ENCODE results near the gene ZNF3.

The ZNF3 gene

DNA sequence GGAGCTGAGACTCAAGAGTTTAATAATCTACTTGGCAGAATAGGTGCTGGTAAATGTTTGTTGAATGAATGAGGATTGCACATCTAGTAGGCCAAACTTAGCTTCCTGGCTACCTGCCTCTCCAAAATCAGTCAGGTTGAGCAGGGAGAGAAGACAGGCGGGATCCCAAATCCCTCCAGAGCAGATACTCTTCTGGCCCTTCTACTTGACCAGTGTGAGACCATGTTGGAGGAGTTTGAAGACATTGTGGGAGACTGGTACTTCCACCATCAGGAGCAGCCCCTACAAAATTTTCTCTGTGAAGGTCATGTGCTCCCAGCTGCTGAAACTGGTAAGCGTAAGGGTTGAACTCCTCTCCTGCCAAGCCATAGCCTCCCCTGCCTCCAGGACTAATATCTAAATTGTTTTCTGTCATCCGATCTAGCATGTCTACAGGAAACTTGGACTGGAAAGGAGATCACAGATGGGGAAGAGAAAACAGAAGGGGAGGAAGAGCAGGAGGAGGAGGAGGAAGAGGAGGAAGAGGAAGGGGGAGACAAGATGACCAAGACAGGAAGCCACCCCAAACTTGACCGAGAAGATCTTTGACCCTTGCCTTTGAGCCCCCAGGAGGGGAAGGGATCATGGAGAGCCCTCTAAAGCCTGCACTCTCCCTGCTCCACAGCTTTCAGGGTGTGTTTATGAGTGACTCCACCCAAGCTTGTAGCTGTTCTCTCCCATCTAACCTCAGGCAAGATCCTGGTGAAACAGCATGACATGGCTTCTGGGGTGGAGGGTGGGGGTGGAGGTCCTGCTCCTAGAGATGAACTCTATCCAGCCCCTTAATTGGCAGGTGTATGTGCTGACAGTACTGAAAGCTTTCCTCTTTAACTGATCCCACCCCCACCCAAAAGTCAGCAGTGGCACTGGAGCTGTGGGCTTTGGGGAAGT lies 43.0 kb upstream of the ZNF3 start:
- no peak overlapping the region for H2BK5ac ChIP-seq (ENCODE audit: low read depth, low read length, poor library complexity)

DNA sequence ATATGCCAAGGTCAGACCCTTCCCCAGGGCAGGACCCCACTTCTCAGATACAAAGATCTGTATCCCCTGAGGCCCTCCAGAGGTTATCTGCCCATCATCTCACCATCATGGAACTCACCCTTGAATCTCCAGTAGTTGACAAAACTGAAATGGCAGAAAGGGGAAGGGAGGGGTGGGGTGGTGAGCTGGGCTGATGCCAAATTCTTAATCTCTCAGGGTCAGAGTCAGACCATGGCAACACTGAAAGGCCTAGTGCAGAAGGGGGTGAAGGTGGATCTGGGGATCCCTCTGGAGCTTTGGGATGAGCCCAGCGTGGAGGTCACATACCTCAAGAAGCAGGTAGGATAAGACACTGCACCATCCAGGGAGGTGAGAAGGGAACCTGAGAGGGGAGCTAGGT lies 41.0 kb upstream of the ZNF3 start:
- Histone ChIP-seq H3K79me2 (ENCODE audit: control insufficient read depth, insufficient read depth, low read length, poor library complexity) (peaks cover 16% of the 10 kb centered on the region), H3K4me2 (ENCODE audit: low read length) (no peak overlapping the region), H3K4me1 (ENCODE audit: control insufficient read depth in 1 of 2, insufficient read depth in 2 of 2, low read length in 2 of 2) (peaks cover 4 to 17% of the 10 kb centered on the region in 2 experiments), H4K91ac (ENCODE audit: low read depth, low read length) (no peak overlapping the region), H2BK5ac (ENCODE audit: low read depth, low read length, poor library complexity) (no peak overlapping the region), H3K79me1 (ENCODE audit: low read length) (peaks cover 11% of the 10 kb centered on the region), H4K8ac (ENCODE audit: low read depth, low read length) (no peak overlapping the region), H3K4ac (ENCODE audit: low read depth, low read length) (no peak overlapping the region), H3K27ac (ENCODE audit: low read depth, low read length) (peak overlapping the region; percentile 24), H3K36me3 (ENCODE audit: control insufficient read depth in 1 of 2, insufficient read depth in 2 of 2, low read length in 2 of 2) (no peaks in the 10 kb centered on the region), H2BK120ac (ENCODE audit: insufficient read depth, low read length, poor library complexity) (no peak overlapping the region), H3K27me3 (ENCODE audit: insufficient read depth, low read length) (no peaks in the 10 kb centered on the region), H2AK5ac (ENCODE audit: low read length) (no peak overlapping the region), H3K9me3 (ENCODE audit: insufficient read depth, low read depth, low read length) (no peaks in the 10 kb centered on the region), H3K18ac (ENCODE audit: low read length) (peak overlapping the region; percentile 20), H3K9ac (ENCODE audit: low read length) (no peak overlapping the region), H2BK12ac (ENCODE audit: low read length) (no peak overlapping the region), H2AFZ (ENCODE audit: insufficient read depth, low read length, poor library complexity) (no peak overlapping the region), H3K4me3 (ENCODE audit: low read depth, low read length) (no peak overlapping the region), H4K12ac (ENCODE audit: low read depth, low read length) (no peak overlapping the region), H3K14ac (ENCODE audit: low read length) (no peak overlapping the region), H3K23ac (ENCODE audit: low read length) (no peak overlapping the region)
- no CpG with 5 or more reads among the region's 1 CpG for WGBS (ENCODE audit: extremely low coverage, insufficient coverage, insufficient read length)
- no peak for DNase-seq

More for the DNA sequence above, 43.0 kb upstream of the ZNF3 start:
- Histone ChIP-seq H2BK12ac (ENCODE audit: low read length) (no peak overlapping the region), H3K14ac (ENCODE audit: low read length) (no peak overlapping the region), H4K91ac (ENCODE audit: low read depth, low read length) (no peak overlapping the region), H3K23ac (ENCODE audit: low read length) (no peak overlapping the region), H3K27me3 (ENCODE audit: insufficient read depth, low read length) (no peaks in the 10 kb centered on the region), H3K4ac (ENCODE audit: low read depth, low read length) (no peak overlapping the region), H2BK120ac (ENCODE audit: insufficient read depth, low read length, poor library complexity) (no peak overlapping the region), H3K4me2 (ENCODE audit: low read length) (no peak overlapping the region), H3K4me1 (ENCODE audit: control insufficient read depth in 1 of 2, insufficient read depth in 2 of 2, low read length in 2 of 2) (peaks cover 7 to 21% of the 10 kb centered on the region in 2 experiments), H3K9ac (ENCODE audit: low read length) (no peak overlapping the region), H3K27ac (ENCODE audit: low read depth, low read length) (no peak overlapping the region), H3K36me3 (ENCODE audit: control insufficient read depth in 1 of 2, insufficient read depth in 2 of 2, low read length in 2 of 2) (no peaks in the 10 kb centered on the region), H2AFZ (ENCODE audit: insufficient read depth, low read length, poor library complexity) (no peak overlapping the region), H4K12ac (ENCODE audit: low read depth, low read length) (no peak overlapping the region), H3K79me2 (ENCODE audit: control insufficient read depth, insufficient read depth, low read length, poor library complexity) (peaks cover 13% of the 10 kb centered on the region), H2AK5ac (ENCODE audit: low read length) (no peak overlapping the region), H3K4me3 (ENCODE audit: low read depth, low read length) (no peak overlapping the region), H4K8ac (ENCODE audit: low read depth, low read length) (no peak overlapping the region), H3K18ac (ENCODE audit: low read length) (no peak overlapping the region), H3K79me1 (ENCODE audit: low read length) (peaks cover 15% of the 10 kb centered on the region), H3K9me3 (ENCODE audit: insufficient read depth, low read depth, low read length) (no peaks in the 10 kb centered on the region)
- no peak for DNase-seq
- WGBS (ENCODE audit: extremely low coverage, insufficient coverage, insufficient read length) = no CpG with 5 or more reads among the region's 4 CpGs

DNA sequence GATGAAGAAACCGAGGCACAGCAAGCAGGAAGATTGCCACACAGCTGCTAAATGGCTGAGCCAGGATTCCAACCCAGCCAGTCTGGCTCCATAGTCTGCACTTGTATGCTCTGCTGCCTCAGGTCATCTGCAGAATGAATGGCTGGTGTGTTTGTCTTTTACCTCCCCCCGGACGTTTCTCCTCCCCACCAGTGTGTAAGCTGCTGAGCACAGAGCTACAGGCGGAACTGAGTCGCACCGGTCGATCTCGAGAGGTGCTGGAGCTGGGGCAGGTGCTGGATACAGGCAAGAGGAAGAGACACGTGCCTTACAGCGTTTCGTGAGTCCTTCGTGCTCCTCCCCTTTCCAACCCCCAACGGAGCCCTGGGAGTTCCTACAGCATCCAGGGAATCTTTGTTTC lies 40.5 kb upstream of the ZNF3 start:
- no peak overlapping the region for H4K8ac ChIP-seq (ENCODE audit: low read depth, low read length)
- no peak overlapping the region for H2BK5ac ChIP-seq (ENCODE audit: low read depth, low read length, poor library complexity)
- H3K9ac ChIP-seq (ENCODE audit: low read length) = no peak overlapping the region
- H3K27me3 ChIP-seq (ENCODE audit: insufficient read depth, low read length) = no peaks in the 10 kb centered on the region
- no peak overlapping the region for H2AK5ac ChIP-seq (ENCODE audit: low read length)
- H3K27ac ChIP-seq (ENCODE audit: low read depth, low read length) = peak overlapping the region; percentile 24
- H3K4me3 ChIP-seq (ENCODE audit: low read depth, low read length) = no peak overlapping the region
- peak; percentile 79 to 89 for DNase-seq
- peaks cover 12% of the 10 kb centered on the region for H3K79me2 ChIP-seq (ENCODE audit: control insufficient read depth, insufficient read depth, low read length, poor library complexity)
- no peak overlapping the region for H2BK120ac ChIP-seq (ENCODE audit: insufficient read depth, low read length, poor library complexity)
- peaks cover 4 to 18% of the 10 kb centered on the region in 2 experiments for H3K4me1 ChIP-seq (ENCODE audit: control insufficient read depth in 1 of 2, insufficient read depth in 2 of 2, low read length in 2 of 2)
- no peak overlapping the region for H3K18ac ChIP-seq (ENCODE audit: low read length)
- no peak overlapping the region for H2BK12ac ChIP-seq (ENCODE audit: low read length)
- no peak overlapping the region for H4K91ac ChIP-seq (ENCODE audit: low read depth, low read length)
- no peak overlapping the region for H3K4ac ChIP-seq (ENCODE audit: low read depth, low read length)
- H4K12ac ChIP-seq (ENCODE audit: low read depth, low read length) = no peak overlapping the region
- H3K14ac ChIP-seq (ENCODE audit: low read length) = no peak overlapping the region
- no peaks in the 10 kb centered on the region for H3K9me3 ChIP-seq (ENCODE audit: insufficient read depth, low read depth, low read length)
- no peak overlapping the region for H3K23ac ChIP-seq (ENCODE audit: low read length)
- no peak overlapping the region for H2AFZ ChIP-seq (ENCODE audit: insufficient read depth, low read length, poor library complexity)
- no peak overlapping the region for H3K4me2 ChIP-seq (ENCODE audit: low read length)
- peaks cover 6% of the 10 kb centered on the region for H3K79me1 ChIP-seq (ENCODE audit: low read length)
- whole genome bisulfite sequencing (ENCODE audit: extremely low coverage, insufficient coverage, insufficient read length) = no CpG with 5 or more reads among the region's 13 CpGs
- H3K36me3 ChIP-seq (ENCODE audit: control insufficient read depth in 1 of 2, insufficient read depth in 2 of 2, low read length in 2 of 2) = no peaks in the 10 kb centered on the region

DNA sequence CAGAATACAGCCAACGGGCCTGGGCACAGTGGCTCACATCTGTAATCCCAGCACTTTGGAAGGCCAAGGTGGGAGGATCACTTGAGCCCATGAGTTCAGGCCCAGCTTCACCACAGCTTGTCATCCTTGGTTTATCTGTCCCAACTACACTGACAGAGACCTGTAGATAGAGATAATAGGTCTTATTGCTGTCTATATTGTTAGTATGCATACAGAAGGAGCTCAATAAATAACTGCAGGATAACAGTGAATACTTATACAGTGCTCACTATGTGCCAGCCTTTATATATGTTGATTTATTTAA lies 39.2 kb upstream of the ZNF3 start:
- H4K8ac ChIP-seq (ENCODE audit: low read depth, low read length) = no peak overlapping the region
- no peak overlapping the region for H2BK12ac ChIP-seq (ENCODE audit: low read length)
- no peak overlapping the region for H2BK120ac ChIP-seq (ENCODE audit: insufficient read depth, low read length, poor library complexity)
- H2BK5ac ChIP-seq (ENCODE audit: low read depth, low read length, poor library complexity) = no peak overlapping the region
- peaks cover 5% of the 10 kb centered on the region for H3K79me2 ChIP-seq (ENCODE audit: control insufficient read depth, insufficient read depth, low read length, poor library complexity)
- H3K4me3 ChIP-seq (ENCODE audit: low read depth, low read length) = no peak overlapping the region
- no peaks in the 10 kb centered on the region for H3K36me3 ChIP-seq (ENCODE audit: control insufficient read depth in 1 of 2, insufficient read depth in 2 of 2, low read length in 2 of 2)
- H3K14ac ChIP-seq (ENCODE audit: low read length) = no peak overlapping the region
- no peaks in the 10 kb centered on the region for H3K9me3 ChIP-seq (ENCODE audit: insufficient read depth, low read depth, low read length)
- H3K4me2 ChIP-seq (ENCODE audit: low read length) = no peak overlapping the region
- no peaks in the 10 kb centered on the region for H3K27me3 ChIP-seq (ENCODE audit: insufficient read depth, low read length)
- DNase-seq = no peak
- no peak overlapping the region for H3K9ac ChIP-seq (ENCODE audit: low read length)
- H3K23ac ChIP-seq (ENCODE audit: low read length) = no peak overlapping the region
- H3K4me1 ChIP-seq (ENCODE audit: control insufficient read depth in 1 of 2, insufficient read depth in 2 of 2, low read length in 2 of 2) = peaks cover 6 to 17% of the 10 kb centered on the region in 2 experiments
- H2AFZ ChIP-seq (ENCODE audit: insufficient read depth, low read length, poor library complexity) = no peak overlapping the region
- no CpG with 5 or more reads among the region's 1 CpG for WGBS (ENCODE audit: extremely low coverage, insufficient coverage, insufficient read length)
- no peak overlapping the region for H3K27ac ChIP-seq (ENCODE audit: low read depth, low read length)
- H2AK5ac ChIP-seq (ENCODE audit: low read length) = no peak overlapping the region
- H4K91ac ChIP-seq (ENCODE audit: low read depth, low read length) = no peak overlapping the region
- no peaks in the 10 kb centered on the region for H3K79me1 ChIP-seq (ENCODE audit: low read length)
- no peak overlapping the region for H3K4ac ChIP-seq (ENCODE audit: low read depth, low read length)
- H4K12ac ChIP-seq (ENCODE audit: low read depth, low read length) = no peak overlapping the region
- H3K18ac ChIP-seq (ENCODE audit: low read length) = no peak overlapping the region

Measured in trophoblast cell (in vitro differentiated cells and primary cell).